GM12878 (cell line): ENCODE measurements around the gene DOCK9.

Experiments used
- ATF7 ChIP-seq: fragments of 450-650 bp; IDR thresholded peaks from 2 replicates; pipeline ENCODE4 v1.6.1; 2016; ENCODE audit warnings: low read depth, mild to moderate bottlenecking
- CTCF ChIP-seq, 3 experiments: IDR thresholded peaks in 2 of 3; conservative IDR thresholded peaks in 1 of 3; 2 replicates each; pipeline ENCODE4 v1.5.1; 2011; ENCODE audit warnings: low read depth in 3 of 3, low read length in 3 of 3, mild to moderate bottlenecking in 3 of 3, control low read depth in 2 of 3, moderate library complexity in 2 of 3, inconsistent platforms in 1 of 3, mixed read lengths in 1 of 3; ENCODE audit not compliant: control insufficient read depth in 2 of 3, insufficient read depth in 1 of 3; ENCODE audit errors: extremely low read depth in 1 of 3
- EGR1 ChIP-seq, 2 experiments: IDR thresholded peaks; 1 replicate in 1 of 2; 2 replicates in 1 of 2; pipeline ENCODE4 v1.6.1; 2011 to 2012; ENCODE audit warnings: low read depth in 2 of 2, low read length in 2 of 2, borderline replicate concordance in 1 of 2, mild to moderate bottlenecking in 1 of 2, moderate library complexity in 1 of 2
- EP300 ChIP-seq, 2 experiments: fragments of 150-350 bp in 1 of 2; IDR thresholded peaks; 2 replicates each; pipeline ENCODE4 v1.6.1; 2011 to 2012; ENCODE audit warnings: low read depth in 2 of 2, low read length in 2 of 2, borderline replicate concordance in 1 of 2, improper control_type of control experiment in 1 of 2, inconsistent platforms in 1 of 2; ENCODE audit not compliant: control insufficient read depth in 1 of 2
- SREBF2 ChIP-seq: IDR thresholded peaks from 2 replicates; pipeline ENCODE4 v1.6.1; 2012; ENCODE audit warnings: mild to moderate bottlenecking, low read length

- TF ChIP-seq SREBF2: no peak
- TF ChIP-seq CTCF (IDR thresholded peaks at IDR 0.05 in 2 of 3, conservative IDR thresholded peaks at IDR 0.05 in 1 of 3; ENCODE audit: control insufficient read depth in 2 of 3, extremely low read depth in 1 of 3, insufficient read depth in 1 of 3, low read depth in 3 of 3, low read length in 3 of 3): no peak
- no peak for TF ChIP-seq ATF7
- TF ChIP-seq EGR1 (IDR thresholded peaks at IDR 0.05; ENCODE audit: borderline replicate concordance in 1 of 2, low read depth in 2 of 2, low read length in 2 of 2): no peak
- no peak for TF ChIP-seq EP300 (IDR thresholded peaks at IDR 0.05; ENCODE audit: borderline replicate concordance in 1 of 2, control insufficient read depth in 1 of 2, low read depth in 2 of 2, low read length in 2 of 2)
Observed at GRCh38 chr13:98842070-98842469, 135.8 kb downstream of the DOCK9 start.
